SU-DHL-6 (cell line): ENCODE results near the gene ZSWIM8.

Experiments used
- H2AFZ ChIP-seq: fragments of 200-600 bp; sonication (generic); 2 replicates; pipeline ENCODE4 v1.6.1; 2014; ENCODE audit warnings: low read depth, mild to moderate bottlenecking, moderate library complexity, mixed read lengths, antibody characterized with exemption, low read length; ENCODE audit not compliant: severe bottlenecking
- H3F3A ChIP-seq: fragments of 200-600 bp; shearing (Covaris generic); 2 replicates; pipeline ENCODE4 v1.6.0; 2016; ENCODE audit warnings: antibody characterized with exemption, mild to moderate bottlenecking; ENCODE audit not compliant: insufficient read depth
- H3K27ac ChIP-seq: fragments of 200-600 bp; sonication (generic); 2 replicates; pipeline ENCODE4 v1.5.1; 2016; ENCODE audit warnings: low read depth, mild to moderate bottlenecking, low read length, moderate library complexity, mixed read lengths
- H3K27me3 ChIP-seq: fragments of 200-600 bp; sonication (generic), shearing (Covaris generic); 2 replicates; pipeline ENCODE4 v1.6.0; 2014; ENCODE audit warnings: mild to moderate bottlenecking, low read length
- H3K36me3 ChIP-seq: fragments of 200-600 bp; sonication (generic); 2 replicates; pipeline ENCODE4 v1.6.1; 2014; ENCODE audit warnings: mild to moderate bottlenecking, low read length, mixed read lengths
- H3K4me2 ChIP-seq: fragments of 300-600, 200-600 bp; shearing (Covaris generic), sonication (generic); 2 replicates; pipeline ENCODE4 v1.6.0; 2014; ENCODE audit warnings: low read length, low read depth, mild to moderate bottlenecking; ENCODE audit not compliant: poor library complexity, severe bottlenecking
- H3K4me3 ChIP-seq: fragments of 200-600 bp; sonication (generic); 2 replicates; pipeline ENCODE4 v1.5.1; 2014; ENCODE audit warnings: antibody characterized with exemption, low read length, mild to moderate bottlenecking, mixed read lengths; ENCODE audit not compliant: insufficient read depth, poor library complexity, severe bottlenecking
- H3K79me2 ChIP-seq: fragments of 200-600 bp; sonication (generic); 2 replicates; pipeline ENCODE4 v1.6.1; 2014; ENCODE audit warnings: mild to moderate bottlenecking, low read length, moderate library complexity; ENCODE audit not compliant: insufficient read depth
- H3K9ac ChIP-seq: fragments of 200-600 bp; sonication (generic); 2 replicates; pipeline ENCODE4 v1.7.0; 2014; ENCODE audit warnings: mild to moderate bottlenecking, low read length
- H3K9me2 ChIP-seq: fragments of 200-600 bp; sonication (generic); replicated peaks from 2 replicates; pipeline ENCODE4 v1.6.1; 2014; ENCODE audit warnings: low read length; ENCODE audit not compliant: insufficient read depth
- H3K9me3 ChIP-seq: fragments of 200-600 bp; sonication (generic); 2 replicates; pipeline ENCODE4 v1.6.1; 2014; ENCODE audit warnings: low read length, mixed read lengths; ENCODE audit not compliant: insufficient read depth
- H4K20me1 ChIP-seq: fragments of 200-600 bp; sonication (generic); 2 replicates; pipeline ENCODE4 v1.6.1; 2014; ENCODE audit warnings: low read depth, mild to moderate bottlenecking, antibody characterized with exemption, low read length, moderate library complexity, mixed read lengths
- EZH2phosphoT487 ChIP-seq: fragments of 200-600 bp; sonication (generic), shearing (Covaris generic); conservative IDR thresholded peaks from 2 replicates; pipeline ENCODE4 v1.6.1; 2018; ENCODE audit warnings: mild to moderate bottlenecking, antibody characterized with exemption, low read length, moderate library complexity, mixed read lengths
- TF ChIP-seq, protein P1 (sequence below): fragments of 200-600 bp; sonication (generic); IDR thresholded peaks from one replicate; pipeline ENCODE4 v1.5.1; 2017; ENCODE audit warnings: antibody characterized with exemption, mild to moderate bottlenecking, low read length, moderate library complexity; ENCODE audit not compliant: insufficient read depth, poor library complexity, severe bottlenecking

Gene ZSWIM8

DNA sequence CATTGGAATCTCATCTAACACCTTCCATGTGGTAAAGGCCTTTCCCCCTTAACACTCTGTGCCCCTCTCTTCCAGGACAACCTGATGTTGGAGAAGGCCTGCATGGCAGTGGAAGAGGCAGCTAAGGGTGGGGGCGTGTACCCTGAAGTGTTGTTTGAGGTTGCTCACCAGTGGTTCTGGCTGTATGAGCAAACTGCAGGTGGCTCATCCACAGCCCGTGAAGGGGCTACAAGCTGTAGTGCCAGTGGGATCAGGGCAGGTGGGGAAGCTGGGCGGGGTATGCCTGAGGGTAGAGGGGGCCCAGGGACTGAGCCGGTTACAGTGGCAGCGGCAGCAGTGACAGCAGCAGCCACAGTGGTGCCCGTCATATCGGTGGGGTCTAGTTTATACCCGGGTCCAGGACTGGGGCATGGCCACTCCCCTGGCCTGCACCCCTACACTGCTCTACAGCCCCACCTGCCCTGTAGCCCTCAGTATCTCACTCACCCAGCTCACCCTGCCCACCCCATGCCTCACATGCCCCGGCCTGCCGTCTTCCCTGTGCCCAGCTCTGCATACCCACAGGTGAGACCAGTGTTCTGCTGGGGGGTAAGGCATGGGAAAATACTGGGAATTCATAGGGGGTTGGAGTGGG lies 13.6 kb downstream of the ZSWIM8 start:
- Histone ChIP-seq H3F3A (no peaks in the 10 kb centered on the region), H3K79me2 (no peaks in the 10 kb centered on the region), H4K20me1 (no peaks in the 10 kb centered on the region), H3K9ac (no peak overlapping the region), H3K36me3 (no peaks in the 10 kb centered on the region), H3K27ac (no peak overlapping the region), H3K9me3 (no peaks in the 10 kb centered on the region), H2AFZ (no peak overlapping the region), H3K4me3 (no peak overlapping the region), H3K4me2 (no peak overlapping the region), H3K27me3 (no peaks in the 10 kb centered on the region), H3K9me2 (no peaks in the 10 kb centered on the region)
- TF ChIP-seq EZH2phosphoT487, result no peak
- TF ChIP-seq, protein P1, sequence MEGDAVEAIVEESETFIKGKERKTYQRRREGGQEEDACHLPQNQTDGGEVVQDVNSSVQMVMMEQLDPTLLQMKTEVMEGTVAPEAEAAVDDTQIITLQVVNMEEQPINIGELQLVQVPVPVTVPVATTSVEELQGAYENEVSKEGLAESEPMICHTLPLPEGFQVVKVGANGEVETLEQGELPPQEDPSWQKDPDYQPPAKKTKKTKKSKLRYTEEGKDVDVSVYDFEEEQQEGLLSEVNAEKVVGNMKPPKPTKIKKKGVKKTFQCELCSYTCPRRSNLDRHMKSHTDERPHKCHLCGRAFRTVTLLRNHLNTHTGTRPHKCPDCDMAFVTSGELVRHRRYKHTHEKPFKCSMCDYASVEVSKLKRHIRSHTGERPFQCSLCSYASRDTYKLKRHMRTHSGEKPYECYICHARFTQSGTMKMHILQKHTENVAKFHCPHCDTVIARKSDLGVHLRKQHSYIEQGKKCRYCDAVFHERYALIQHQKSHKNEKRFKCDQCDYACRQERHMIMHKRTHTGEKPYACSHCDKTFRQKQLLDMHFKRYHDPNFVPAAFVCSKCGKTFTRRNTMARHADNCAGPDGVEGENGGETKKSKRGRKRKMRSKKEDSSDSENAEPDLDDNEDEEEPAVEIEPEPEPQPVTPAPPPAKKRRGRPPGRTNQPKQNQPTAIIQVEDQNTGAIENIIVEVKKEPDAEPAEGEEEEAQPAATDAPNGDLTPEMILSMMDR, result no peak

DNA sequence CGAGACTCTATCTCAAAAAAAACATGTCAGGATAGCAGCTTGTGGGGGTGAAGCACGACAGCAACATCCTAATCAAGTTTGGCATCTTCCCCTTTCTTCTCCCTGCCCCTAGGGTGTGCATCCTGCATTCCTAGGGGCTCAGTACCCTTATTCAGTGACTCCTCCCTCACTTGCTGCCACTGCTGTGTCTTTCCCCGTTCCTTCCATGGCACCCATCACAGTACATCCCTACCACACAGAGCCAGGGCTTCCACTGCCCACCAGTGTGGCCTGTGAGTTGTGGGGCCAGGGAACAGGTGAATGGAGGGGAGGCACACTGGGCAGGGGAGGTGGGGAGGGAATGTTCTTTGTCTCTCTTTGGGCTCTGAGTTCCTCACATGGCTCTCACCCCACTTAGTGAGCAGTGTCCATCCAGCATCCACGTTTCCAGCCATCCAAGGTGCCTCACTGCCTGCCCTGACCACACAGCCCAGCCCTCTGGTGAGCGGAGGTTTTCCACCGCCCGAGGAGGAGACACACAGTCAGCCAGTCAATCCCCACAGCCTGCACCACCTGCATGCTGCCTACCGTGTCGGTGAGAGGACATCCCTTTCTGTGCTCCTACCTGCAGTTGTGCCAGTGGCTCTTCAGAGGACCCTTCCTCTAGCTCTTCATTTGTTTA lies 14.6 kb downstream of the ZSWIM8 start:
- no peaks in the 10 kb centered on the region for H3F3A ChIP-seq
- H3K27ac ChIP-seq, result no peak overlapping the region
- no peaks in the 10 kb centered on the region for H3K79me2 ChIP-seq
- no peak overlapping the region for H2AFZ ChIP-seq
- no peak for TF ChIP-seq EZH2phosphoT487
- TF ChIP-seq, protein P1, result no peak
- H3K27me3 ChIP-seq, result no peaks in the 10 kb centered on the region
- no peaks in the 10 kb centered on the region for H3K9me2 ChIP-seq
- H3K4me2 ChIP-seq, result no peak overlapping the region
- H4K20me1 ChIP-seq, result no peaks in the 10 kb centered on the region
- no peak overlapping the region for H3K4me3 ChIP-seq
- no peaks in the 10 kb centered on the region for H3K36me3 ChIP-seq
- no peak overlapping the region for H3K9ac ChIP-seq
- no peaks in the 10 kb centered on the region for H3K9me3 ChIP-seq

DNA sequence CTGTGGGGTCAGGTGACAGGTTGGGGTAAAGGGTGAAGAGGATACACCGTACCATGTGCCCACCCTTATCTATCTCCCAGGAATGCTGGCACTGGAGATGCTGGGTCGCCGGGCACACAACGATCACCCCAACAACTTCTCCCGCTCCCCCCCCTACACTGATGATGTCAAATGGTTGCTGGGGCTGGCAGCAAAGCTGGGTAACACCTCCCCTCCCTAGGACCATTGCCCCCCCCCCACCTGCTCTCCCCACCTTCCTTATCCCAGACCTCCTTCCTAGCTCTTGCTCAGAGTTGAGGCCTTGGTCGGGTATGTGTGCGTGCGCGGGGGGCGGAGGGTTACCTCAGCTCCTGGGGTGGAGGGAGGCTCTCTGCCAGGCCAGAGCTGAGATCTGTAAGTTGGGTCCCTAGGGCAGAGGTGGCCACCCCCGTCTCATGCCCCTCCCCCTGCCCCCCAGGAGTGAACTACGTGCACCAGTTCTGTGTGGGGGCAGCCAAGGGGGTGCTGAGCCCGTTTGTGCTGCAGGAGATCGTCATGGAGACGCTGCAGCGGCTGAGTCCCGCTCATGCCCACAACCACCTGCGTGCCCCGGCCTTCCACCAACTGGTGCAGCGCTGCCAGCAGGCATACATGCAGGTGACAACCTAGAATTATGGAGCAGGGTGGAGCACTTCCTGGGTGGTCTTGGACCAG lies 15.3 kb downstream of the ZSWIM8 start:
- H4K20me1 ChIP-seq, result no peaks in the 10 kb centered on the region
- H3K36me3 ChIP-seq, result no peaks in the 10 kb centered on the region

More for the DNA sequence above, 15.3 kb downstream of the ZSWIM8 start:
- TF ChIP-seq, protein P1, result no peak
- no peak for TF ChIP-seq EZH2phosphoT487
- no peaks in the 10 kb centered on the region for H3K9me3 ChIP-seq
- no peak overlapping the region for H3K27ac ChIP-seq
- no peak overlapping the region for H3K4me2 ChIP-seq
- no peaks in the 10 kb centered on the region for H3K27me3 ChIP-seq
- H3K9ac ChIP-seq, result no peak overlapping the region
- no peaks in the 10 kb centered on the region for H3F3A ChIP-seq
- no peak overlapping the region for H2AFZ ChIP-seq
- H3K4me3 ChIP-seq, result no peak overlapping the region
- H3K9me2 ChIP-seq, result no peaks in the 10 kb centered on the region
- no peaks in the 10 kb centered on the region for H3K79me2 ChIP-seq
